Spinal cord (tissue), 10 donors: ENCODE results near the gene WDR48. TPM values are rescaled to one million over a fixed set of nuclear protein-coding genes. Genes with fewer than 3 reads are reported as not detected.

Experiments
- DNase-seq, 6 donors: peaks; one replicate each; pipeline versions ENCODE4 v3.0.0 to v3.0.0-alpha.2; 2013 to 2015; ENCODE audit warnings: low spot score in 6 of 6, low read depth in 4 of 6
- H3K27ac ChIP-seq: one replicate; pipeline ENCODE4 v1.5.1; 2013; ENCODE audit warnings: low read depth, low read length, control low read depth
- H3K27me3 ChIP-seq: one replicate; pipeline ENCODE4 v1.6.1; 2013; ENCODE audit warnings: low read length; ENCODE audit not compliant: control insufficient read depth, insufficient read depth
- H3K36me3 ChIP-seq: one replicate; pipeline ENCODE4 v1.6.1; 2013; ENCODE audit warnings: low read length; ENCODE audit not compliant: control insufficient read depth, insufficient read depth
- H3K4me1 ChIP-seq: one replicate; pipeline ENCODE4 v1.6.1; 2013; ENCODE audit warnings: low read length; ENCODE audit not compliant: control insufficient read depth, insufficient read depth
- H3K4me3 ChIP-seq: one replicate; pipeline ENCODE4 v1.5.1; 2013; ENCODE audit warnings: low read depth, low read length, control low read depth
- H3K9me3 ChIP-seq: one replicate; pipeline ENCODE4 v1.6.1; 2013; ENCODE audit warnings: low read length; ENCODE audit not compliant: control insufficient read depth, insufficient read depth
- WGBS: methylation state at CpG from one replicate; pipeline ENCODE4 v1.1.5; 2013; ENCODE audit warnings: missing lambda C conversion rate; ENCODE audit not compliant: insufficient coverage; 5-methylcytosine and 5-hydroxymethylcytosine counted together
- polyA plus RNA-seq, 2 donors: library from polyadenylated mRNA; unstranded; fragments of 120-200 nt; gene quantifications; one replicate each; pipeline ENCODE4 v1.2.1, GENCODE V29; 2013; ENCODE audit not compliant: insufficient read length in 2 of 2
- total RNA-seq, 2 donors: library from RNA; depleted of rRNA in 1 of 2; stranded (reverse); fragments of 120-200 nt in 1 of 2; fragments of >200 nt in 1 of 2; gene quantifications; one replicate each; pipeline versions ENCODE4 v1.2.3 to v1.2.4, GENCODE V29; 2013 to 2014
- donor health status: healthy.

WDR48 gene
- total and polyA plus RNA-seq, 4 donors = 51.6 to 73.2 (median 63.8) TPM

DNA sequence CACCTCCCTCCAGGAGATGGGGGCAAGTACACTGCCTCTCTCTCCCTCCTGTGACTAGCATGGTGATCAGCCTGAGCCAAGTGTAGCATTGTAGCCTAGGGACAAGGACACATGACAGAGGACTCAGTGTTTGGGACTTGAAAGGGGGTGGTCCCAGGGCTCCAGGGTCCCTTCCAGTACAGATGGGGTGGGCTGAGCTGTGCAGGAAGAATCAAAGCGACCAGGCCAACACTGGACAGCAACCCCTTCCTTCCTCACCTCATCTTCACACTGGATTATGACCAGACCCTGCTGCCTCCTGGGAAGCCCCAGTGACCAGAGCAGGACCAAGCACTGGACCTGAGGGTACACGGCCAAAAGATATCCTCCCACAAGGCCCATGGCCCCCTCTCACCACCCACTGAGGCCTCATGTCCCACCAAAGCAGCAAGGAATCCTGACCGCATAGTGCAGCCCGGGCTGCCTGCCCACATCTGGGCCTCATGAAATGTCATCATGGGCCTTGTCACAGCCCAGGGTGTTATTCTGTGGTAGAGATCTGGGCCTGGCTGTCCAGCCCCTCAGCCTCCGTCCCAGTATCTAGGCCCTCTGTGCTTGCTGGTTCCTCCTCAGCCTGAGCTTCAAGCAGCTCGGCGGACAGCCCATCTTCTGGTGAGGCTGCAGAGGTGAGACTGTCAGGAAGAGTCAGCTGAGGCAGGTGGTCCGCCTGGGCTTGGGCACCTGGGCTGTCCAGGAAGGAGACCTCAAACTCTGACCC is 46.1 kb downstream of the WDR48 start:
- H3K9me3 ChIP-seq = no peaks in the 10 kb centered on the region
- peak overlapping the region; percentile 76 for H3K27ac ChIP-seq
- 79% methylated on average over 8 of the region's 8 CpGs for WGBS
- no peak overlapping the region for H3K4me3 ChIP-seq
- DNase-seq = peak in 1 of 6 donors; percentile 10
- H3K27me3 ChIP-seq = no peaks in the 10 kb centered on the region
- H3K4me1 ChIP-seq = peaks cover 40% of the 10 kb centered on the region
- H3K36me3 ChIP-seq = peaks cover 55% of the 10 kb centered on the region

DNA sequence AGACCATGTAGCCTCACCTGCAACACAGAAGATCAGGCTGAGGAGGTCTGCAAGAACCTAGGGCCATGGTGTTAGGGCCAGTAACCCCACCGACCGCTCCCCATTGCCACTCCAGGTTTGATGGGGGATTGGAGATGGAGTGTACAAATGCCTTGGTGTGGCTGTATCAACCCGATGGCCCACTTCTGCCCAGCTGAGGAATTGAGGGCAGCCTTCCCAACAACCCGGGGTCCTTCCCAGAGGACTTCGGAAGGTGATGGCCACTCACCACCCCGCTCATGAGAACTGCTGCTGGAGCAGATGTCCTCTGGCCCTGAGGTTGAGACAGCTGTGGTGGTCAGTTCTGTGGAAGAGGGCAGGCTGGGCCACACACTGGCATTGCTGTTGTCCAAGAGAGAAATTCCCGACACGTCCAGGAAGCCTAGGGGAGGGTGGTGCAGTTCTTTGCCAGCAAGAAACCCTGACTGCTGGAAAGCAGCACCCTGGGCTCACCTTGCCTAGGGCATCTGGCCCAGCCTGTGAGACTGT is 46.7 kb downstream of the WDR48 start:
- H3K36me3 ChIP-seq = peaks cover 55% of the 10 kb centered on the region
- no peak overlapping the region for H3K4me3 ChIP-seq
- no peaks in the 10 kb centered on the region for H3K27me3 ChIP-seq
- WGBS = 96% methylated on average over 8 of the region's 8 CpGs
- DNase-seq = no peak
- H3K27ac ChIP-seq = peak overlapping the region; percentile 4
- H3K9me3 ChIP-seq = no peaks in the 10 kb centered on the region
- peaks cover 47% of the 10 kb centered on the region for H3K4me1 ChIP-seq

DNA sequence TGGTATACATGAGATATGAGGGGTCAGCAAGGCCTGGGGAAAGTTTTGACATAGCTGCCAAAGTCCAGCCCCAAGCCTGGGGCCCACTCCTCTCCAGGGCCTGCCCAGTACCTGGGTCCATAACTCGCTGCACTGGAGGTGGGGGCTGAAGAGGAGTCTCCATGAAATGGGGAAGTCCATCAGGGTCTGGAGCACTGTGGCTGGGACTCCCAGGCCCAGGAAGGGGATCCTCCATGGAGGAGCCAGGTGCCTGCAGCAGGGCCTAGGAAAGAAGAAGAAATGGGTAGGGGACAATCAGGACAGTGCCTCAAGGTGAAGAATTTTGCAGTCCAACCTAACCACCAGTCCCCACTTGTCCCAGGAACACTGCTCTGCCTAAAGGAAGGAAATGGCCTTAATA is 47.4 kb downstream of the WDR48 start:
- Histone ChIP-seq H3K9me3 (no peaks in the 10 kb centered on the region), H3K27me3 (no peaks in the 10 kb centered on the region), H3K4me1 (peaks cover 54% of the 10 kb centered on the region), H3K36me3 (peaks cover 62% of the 10 kb centered on the region), H3K27ac (no peak overlapping the region), H3K4me3 (no peak overlapping the region)
- 88% methylated on average over 1 of the region's 1 CpG for WGBS
- DNase-seq = no peak

DNA sequence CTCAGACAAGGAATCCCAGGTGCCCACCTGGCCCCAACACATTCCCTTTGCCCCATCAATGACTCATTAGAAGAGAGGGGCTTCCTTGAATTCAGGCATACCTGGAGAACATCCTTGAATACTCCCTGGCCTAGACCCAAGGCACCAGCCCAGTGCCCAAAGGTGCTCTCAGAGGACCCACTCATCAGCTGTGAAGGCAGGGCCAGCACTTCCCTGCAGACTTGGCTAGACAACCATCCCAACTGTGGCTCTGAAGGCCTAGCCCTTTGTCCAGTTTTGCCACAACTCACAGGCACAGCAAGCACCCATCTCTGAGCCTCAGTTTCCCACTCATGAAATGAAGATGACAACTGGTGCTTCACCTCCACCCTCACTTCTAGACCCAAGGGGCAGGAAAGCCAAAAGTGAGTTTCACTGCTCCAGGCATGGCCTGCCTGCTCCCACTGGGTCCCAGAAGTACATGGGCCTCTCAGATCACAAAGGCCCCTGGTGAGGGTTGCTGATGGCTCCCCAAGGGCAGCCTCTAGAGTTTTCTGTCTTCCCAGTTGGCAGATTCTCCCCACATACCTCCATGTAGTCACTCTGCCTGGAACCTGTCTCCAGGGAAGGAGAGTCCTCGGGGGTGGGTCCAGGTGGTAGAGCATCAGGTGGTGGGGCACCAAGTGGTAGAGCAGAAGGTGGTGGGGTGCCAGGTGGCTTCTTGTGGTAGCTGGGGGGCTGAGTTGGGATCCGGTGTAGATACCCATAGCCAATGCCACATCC is 48.1 kb downstream of the WDR48 start:
- no CpG with 5 or more reads among the region's 2 CpGs for WGBS
- H3K9me3 ChIP-seq = no peaks in the 10 kb centered on the region
- no peak overlapping the region for H3K4me3 ChIP-seq
- no peak overlapping the region for H3K27ac ChIP-seq
- DNase-seq = no peak
- peaks cover 60% of the 10 kb centered on the region for H3K4me1 ChIP-seq
- no peaks in the 10 kb centered on the region for H3K27me3 ChIP-seq
- H3K36me3 ChIP-seq = peaks cover 69% of the 10 kb centered on the region

DNA sequence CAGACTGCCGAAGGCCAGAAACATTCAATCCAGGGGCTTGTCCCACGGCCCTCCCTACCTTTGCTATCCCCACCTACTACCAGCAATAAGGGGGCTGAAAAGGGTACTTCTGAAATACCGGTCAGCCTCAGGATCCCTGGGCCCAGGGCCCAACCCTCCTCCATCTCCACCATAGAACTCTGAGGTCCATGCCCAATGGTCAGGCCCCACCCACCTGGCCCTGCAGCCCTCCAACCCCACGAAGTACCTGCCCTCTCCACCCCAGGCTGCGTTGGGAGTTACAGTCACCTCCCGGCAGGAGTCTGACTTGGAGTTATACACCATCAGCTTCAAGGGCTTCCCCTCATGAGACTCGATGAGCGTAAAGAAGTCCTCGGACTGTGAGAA is 48.7 kb downstream of the WDR48 start:
- H3K4me1 ChIP-seq = peaks cover 66% of the 10 kb centered on the region
- H3K36me3 ChIP-seq = peaks cover 71% of the 10 kb centered on the region
- H3K27me3 ChIP-seq = no peaks in the 10 kb centered on the region
- no peak overlapping the region for H3K4me3 ChIP-seq
- H3K27ac ChIP-seq = no peak overlapping the region
- H3K9me3 ChIP-seq = no peaks in the 10 kb centered on the region
- WGBS = 92% methylated on average over 7 of the region's 9 CpGs
- DNase-seq = no peak

DNA sequence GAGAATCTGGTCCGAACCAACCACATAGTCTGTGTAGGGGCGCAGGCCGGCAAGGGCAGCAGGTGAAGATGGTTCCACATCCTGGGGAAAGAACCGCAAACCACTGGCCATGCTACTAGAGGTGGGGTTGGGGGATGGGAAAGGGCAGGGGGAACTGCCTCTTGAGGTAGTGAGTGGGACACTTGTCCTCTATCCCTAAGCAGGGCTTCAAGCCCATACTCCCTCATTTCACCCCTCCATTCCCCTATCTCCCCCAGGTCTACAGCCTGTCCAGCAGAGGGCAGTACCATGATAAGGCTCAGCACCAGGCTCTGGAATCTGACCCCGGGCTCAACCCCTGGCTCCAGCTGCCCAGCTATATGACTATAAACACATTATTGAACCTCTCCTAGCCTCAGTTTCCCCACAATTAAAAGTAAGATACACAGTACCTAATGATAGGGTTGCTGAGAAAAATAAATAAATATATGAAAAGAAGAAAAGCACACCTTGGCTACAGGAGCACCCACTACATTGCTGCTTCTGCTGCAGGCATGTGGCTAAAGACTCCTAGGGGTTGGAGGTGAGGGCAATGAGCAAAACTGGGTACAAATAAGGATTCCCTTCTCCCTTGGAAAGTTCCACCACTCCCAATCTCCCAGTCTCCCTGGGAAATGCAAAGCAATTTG is 49.3 kb downstream of the WDR48 start:
- DNase-seq = no peak
- peaks cover 68% of the 10 kb centered on the region for H3K4me1 ChIP-seq
- H3K27ac ChIP-seq = no peak overlapping the region
- no peaks in the 10 kb centered on the region for H3K27me3 ChIP-seq
- H3K9me3 ChIP-seq = no peaks in the 10 kb centered on the region
- no peak overlapping the region for H3K4me3 ChIP-seq
- WGBS = 100% methylated on average over 3 of the region's 5 CpGs
- peaks cover 71% of the 10 kb centered on the region for H3K36me3 ChIP-seq

DNA sequence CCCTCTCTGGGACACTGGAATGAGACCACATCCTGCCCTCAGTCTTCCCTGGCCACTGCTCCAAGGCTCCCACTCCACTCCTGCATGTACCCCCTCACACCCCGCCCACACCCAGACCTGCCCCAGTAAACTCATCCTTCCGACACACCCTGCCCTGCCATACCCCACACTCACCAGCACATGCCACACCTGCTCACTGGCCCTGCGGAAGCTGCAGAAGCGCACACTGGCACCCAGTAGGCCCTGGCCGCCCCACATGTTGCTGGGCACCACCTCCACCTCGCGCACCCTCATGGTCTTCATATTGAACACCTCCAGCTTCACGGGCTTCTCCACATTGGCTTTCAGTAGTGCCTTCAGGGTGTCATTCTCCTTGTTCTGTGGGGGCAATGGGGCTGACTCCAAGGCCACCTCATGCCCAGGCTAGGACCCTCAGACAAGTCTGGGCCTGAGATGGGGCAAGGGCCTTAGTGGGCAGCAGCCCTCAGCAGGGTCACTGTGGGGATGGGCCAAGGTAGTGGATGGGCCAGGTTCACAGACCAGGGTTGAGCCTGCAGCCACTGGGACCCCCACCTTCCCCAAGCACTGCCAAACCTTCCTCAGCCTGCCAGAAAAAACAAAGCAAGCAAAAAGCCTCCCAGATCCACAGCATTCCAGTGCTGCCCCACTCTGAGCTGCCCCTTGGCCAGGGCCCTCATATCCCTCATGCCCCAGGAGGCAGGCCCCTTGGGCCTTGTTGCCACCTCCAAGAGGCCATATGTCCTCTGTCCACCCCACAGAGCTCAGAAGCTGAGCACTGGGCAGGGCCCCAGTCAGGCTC is 50.9 kb downstream of the WDR48 start:
- Histone ChIP-seq H3K9me3 (no peaks in the 10 kb centered on the region), H3K4me1 (peaks cover 60% of the 10 kb centered on the region), H3K36me3 (peaks cover 64% of the 10 kb centered on the region), H3K4me3 (no peak overlapping the region), H3K27ac (no peak overlapping the region), H3K27me3 (no peaks in the 10 kb centered on the region)
- 98% methylated on average over 5 of the region's 8 CpGs for WGBS
- no peak for DNase-seq

- no peak overlapping the region for H3K4me3 ChIP-seq
- DNase-seq = no peak
- H3K4me1 ChIP-seq = peaks cover 60% of the 10 kb centered on the region
- peaks cover 58% of the 10 kb centered on the region for H3K36me3 ChIP-seq
- WGBS = 73% methylated on average over 4 of the region's 4 CpGs
- H3K9me3 ChIP-seq = no peaks in the 10 kb centered on the region
- H3K27me3 ChIP-seq = no peaks in the 10 kb centered on the region
- no peak overlapping the region for H3K27ac ChIP-seq
Observed at GRCh38 chr3:39103324-39103693, 51.5 kb downstream of the WDR48 start.
